NCI-H146 treated with DMSO at 0.1 percent for 48 hours (cell line): ENCODE data around the gene C2orf42.
"Not testable (repeated sequence)": the region's sequence is repeated elsewhere in the genome, so short reads cannot be mapped to it uniquely, and the experiment has no call there.

Source experiments
- DNase-seq: peaks from one replicate; lab custom pipeline; 2025; ENCODE audit not compliant: unreplicated experiment; lab: John Stamatoyannopoulos, UW

C2orf42 gene

GRCh38 chr2:70104231-70105111 is 86.3 kb downstream of the C2orf42 start:
- no peak for DNase-seq

DNA sequence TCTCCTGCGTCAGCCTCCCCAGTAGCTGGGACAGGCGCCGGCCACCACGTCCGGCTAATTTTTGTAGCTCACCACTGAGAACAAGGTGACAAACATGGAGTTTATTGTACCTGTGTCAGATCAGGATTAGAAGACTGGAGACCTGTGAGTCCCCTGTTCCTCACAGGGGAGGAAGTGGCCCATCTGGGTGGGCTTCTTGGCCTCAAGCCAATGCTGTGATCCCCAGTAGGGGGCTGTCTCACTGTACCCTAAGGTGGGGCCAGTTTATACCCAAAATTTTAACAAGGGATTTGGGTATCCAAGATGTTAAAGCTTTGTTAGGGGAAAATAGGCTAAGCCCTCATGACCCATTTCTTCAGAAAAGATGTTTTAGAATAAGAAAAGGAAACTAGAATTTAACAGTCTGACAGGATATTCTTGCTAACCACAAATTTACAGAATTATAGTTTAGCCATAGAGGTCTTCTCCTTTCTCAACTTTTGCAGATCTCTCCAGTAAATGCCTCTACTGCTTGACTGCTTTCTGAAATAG is 87.2 kb downstream of the C2orf42 start:
- no peak for DNase-seq

DNA sequence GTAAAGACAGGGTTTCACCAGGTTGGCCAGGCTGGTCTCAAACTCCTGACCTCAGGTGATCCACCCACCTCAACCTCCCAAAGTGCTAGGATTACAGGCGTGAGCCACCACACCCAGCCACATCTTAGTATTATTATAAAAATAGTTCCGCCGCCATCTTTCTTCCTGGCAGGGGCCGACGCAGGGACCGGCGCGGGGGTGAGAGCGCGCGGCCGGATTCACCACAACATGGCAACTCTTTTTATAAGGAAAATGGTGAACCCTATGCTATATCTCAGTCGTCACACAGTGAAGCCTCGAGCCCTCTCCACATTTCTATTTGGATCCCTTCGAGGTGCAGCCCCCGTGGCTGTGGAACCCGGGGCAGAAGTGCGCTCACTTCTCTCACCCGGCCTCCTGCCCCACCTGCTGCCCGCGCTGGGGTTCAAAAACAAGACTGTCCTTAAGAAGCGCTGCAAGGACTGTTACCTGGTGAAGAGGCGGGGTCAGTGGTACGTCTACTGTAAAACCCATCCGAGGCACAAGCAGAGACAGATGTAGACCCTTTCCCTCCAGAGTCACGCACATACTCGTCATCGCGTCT is 88.4 kb downstream of the C2orf42 start:
- not testable (repeated sequence) for DNase-seq

- DNase-seq, result not testable (repeated sequence)
Measured at GRCh38 chr2:70101686-70102085, 89.1 kb downstream of the C2orf42 start.

GRCh38 chr2:70101174-70101573 is 89.6 kb downstream of the C2orf42 start:
- DNase-seq, result no peak
